GM18520 (cell line): Measurements from ENCODE around the gene IFT80.
"Not testable (repeated sequence)": the region's sequence is repeated elsewhere in the genome, so short reads cannot be mapped to it uniquely, and the experiment has no call there.

Experiments used
- ATAC-seq: cut with Tn5 transposase; IDR thresholded peaks from one replicate; pipeline ENCODE4 v1.9.1; 2021; ENCODE audit not compliant: unreplicated experiment

Gene IFT80

GRCh38 chr3:160280836-160281235 lies 118.2 kb downstream of the IFT80 start:
- no peak for ATAC-seq

- no peak for ATAC-seq
Measured at GRCh38 chr3:160279657-160280056, 119.4 kb downstream of the IFT80 start.

- ATAC-seq, result no peak
Measured at GRCh38 chr3:160278210-160278609, 120.8 kb downstream of the IFT80 start.

GRCh38 chr3:160265088-160265487 lies 133.9 kb downstream of the IFT80 start:
- no peak for ATAC-seq

GRCh38 chr3:160260587-160261270 lies 138.3 kb downstream of the IFT80 start:
- no peak for ATAC-seq

- no peak for ATAC-seq
Measured at GRCh38 chr3:160259589-160259988, 139.4 kb downstream of the IFT80 start.

GRCh38 chr3:160257606-160258005 lies 141.4 kb downstream of the IFT80 start:
- ATAC-seq, result no peak

GRCh38 chr3:160253298-160253697 lies 145.7 kb downstream of the IFT80 start:
- no peak for ATAC-seq

- no peak for ATAC-seq
Measured at GRCh38 chr3:160247766-160248165, 151.3 kb downstream of the IFT80 start.

GRCh38 chr3:160245261-160245800 lies 153.7 kb downstream of the IFT80 start:
- no peak for ATAC-seq

- ATAC-seq, result not testable (repeated sequence)
Measured at GRCh38 chr3:160240719-160241118, 158.3 kb downstream of the IFT80 start.

GRCh38 chr3:160232014-160232413 lies 167.0 kb downstream of the IFT80 start:
- no peak for ATAC-seq

- ATAC-seq, result no peak
Measured at GRCh38 chr3:160227419-160227818, 171.6 kb downstream of the IFT80 start.

GRCh38 chr3:160226026-160226907 lies 172.8 kb downstream of the IFT80 start:
- no peak for ATAC-seq

GRCh38 chr3:160225176-160226025 lies 173.6 kb downstream of the IFT80 start, which contains the start of gene C3orf80:
Gene C3orf80, plus strand, starts transcription at chr3:160225422. Its CDS starts 214 bp downstream, at chr3:160225636.
- peak; percentile 58 for ATAC-seq

- no peak for ATAC-seq
Measured at GRCh38 chr3:160224811-160225175, 174.2 kb downstream of the IFT80 start.

- no peak for ATAC-seq
Measured at GRCh38 chr3:160224256-160224655, 174.8 kb downstream of the IFT80 start.

GRCh38 chr3:160221019-160221418 lies 178.0 kb downstream of the IFT80 start:
- no peak for ATAC-seq

GRCh38 chr3:160220038-160220437 lies 179.0 kb downstream of the IFT80 start:
- ATAC-seq, result no peak

- no peak for ATAC-seq
Measured at GRCh38 chr3:160218136-160218535, 180.9 kb downstream of the IFT80 start.

GRCh38 chr3:160217675-160218074 lies 181.3 kb downstream of the IFT80 start:
- no peak for ATAC-seq
